Purkinje cell (primary cell): ENCODE results near the gene STMN1. TPM values are rescaled to one million over a fixed set of nuclear protein-coding genes. Genes with fewer than 3 reads are reported as not detected.

Experiments used
- polyA plus RNA-seq: library from polyadenylated mRNA; unstranded; fragments of >200 nt; fragmentation: Nextera tagmentation; gene quantifications from 2 replicates; pipeline ENCODE4 v1.2.1, GENCODE V29; 2014

The STMN1 gene
- polyA plus RNA-seq = 380 and 1,529 TPM in 2 replicates

GRCh38 chr1:25905680-25906643 lies at the start of gene STMN1:
Gene STMN1, minus strand, starts transcription at chr1:25906419. Its CDS starts 1,743 bp downstream, at chr1:25904676.

DNA sequence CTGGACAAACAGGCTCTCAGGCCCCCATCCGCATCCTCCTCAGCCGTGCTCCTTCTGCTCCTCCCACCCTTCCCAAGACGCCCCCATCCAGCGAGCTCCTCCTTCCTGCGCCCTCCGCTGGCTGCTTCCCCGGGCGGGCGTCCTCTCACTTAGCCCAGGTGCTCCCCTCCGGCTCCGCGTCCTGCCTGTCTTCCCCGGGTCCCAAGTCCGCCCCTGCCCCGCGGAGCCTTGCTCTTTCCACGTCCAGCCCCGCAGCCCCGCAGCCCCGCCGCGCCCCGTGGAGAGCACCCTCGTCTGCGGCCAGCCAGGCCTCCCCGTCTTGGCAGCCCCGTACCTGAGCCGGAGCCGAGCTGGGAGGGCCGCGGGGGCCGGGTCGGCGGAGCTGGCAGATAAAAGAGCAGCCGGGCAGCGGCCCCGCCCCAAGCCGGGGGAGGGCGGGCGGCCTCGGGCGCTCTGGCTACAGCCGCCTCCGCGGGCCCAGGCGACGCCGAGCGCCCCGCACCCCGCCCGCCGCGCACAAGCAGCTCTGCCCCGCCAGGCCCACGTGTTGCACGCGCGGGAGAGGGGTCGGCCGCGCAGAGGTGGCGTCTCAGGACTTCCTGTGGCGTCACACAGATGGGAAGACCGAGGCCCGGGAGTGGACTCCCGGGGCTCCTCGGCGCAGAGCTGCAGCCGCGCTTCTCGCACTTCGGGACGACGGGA lies 30.9 kb downstream of the STMN1 start, which contains the start of gene PAQR7:
Gene PAQR7 (minus strand): TSS at position 555 of the 702 bp plus-strand sequence. CDS start 11,869 bp downstream, outside the sequence.

DNA sequence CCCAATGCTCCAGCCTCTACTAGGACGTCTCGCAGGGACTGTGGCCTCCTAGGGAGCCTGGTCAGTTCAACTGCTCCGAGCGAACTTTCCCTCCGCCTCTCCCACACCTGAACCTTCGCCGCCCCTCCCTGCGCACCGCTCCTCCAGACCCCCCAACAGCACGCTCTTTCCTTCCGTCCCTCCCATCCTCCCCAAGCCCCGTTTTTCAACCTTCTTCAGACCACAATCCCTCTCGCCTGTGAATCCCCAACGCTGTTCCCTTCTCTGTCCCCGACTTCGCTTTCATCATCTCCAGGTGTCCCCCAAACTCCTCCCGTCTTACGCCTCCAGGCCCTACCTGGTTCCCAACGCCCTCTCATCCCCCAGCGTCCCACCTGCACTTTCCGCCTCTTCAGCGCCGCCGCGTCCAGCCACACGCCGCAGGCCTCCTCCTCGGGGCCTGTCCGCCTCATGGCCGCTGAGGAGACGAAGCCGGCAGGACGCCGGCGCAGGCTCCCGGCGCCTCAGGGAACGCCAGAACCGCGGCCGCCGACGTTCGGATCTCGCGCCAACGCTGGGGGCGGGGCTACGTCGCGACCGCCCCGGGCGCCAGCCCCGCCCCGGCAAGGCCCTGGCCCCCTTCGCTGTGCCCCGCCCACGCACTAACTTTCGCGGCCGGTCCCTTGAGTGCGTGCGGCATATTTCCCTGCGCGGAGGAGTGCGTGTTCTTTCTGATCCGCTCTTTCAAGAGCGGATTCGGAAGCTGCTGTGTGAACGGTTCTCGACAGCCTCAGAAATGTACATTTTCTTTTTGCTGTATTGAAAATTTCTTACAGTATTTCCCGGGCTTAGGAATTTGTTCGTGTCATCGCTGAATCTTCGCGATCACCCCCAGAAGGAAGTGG lies 47.1 kb downstream of the STMN1 start, which contains the start of gene AUNIP:
Gene AUNIP (minus strand): TSS at position 552 of the 884 bp plus-strand sequence. CDS start 100 bp downstream, at position 452.

Other genes starting within 250 kb of the STMN1 start
- 0.53 and 0.94 TPM in 2 replicates for gene SELENON, start 106.2 kb downstream of the STMN1 start, polyA plus RNA-seq
- gene MTFR1L, start 86.5 kb downstream of the STMN1 start, polyA plus RNA-seq = 43.6 and 45.8 TPM in 2 replicates
- 4.3 TPM in 1 of 2 replicates, not detected in the other for gene AUNIP, start 47.0 kb downstream of the STMN1 start, polyA plus RNA-seq
- 7.5 and 8.7 TPM in 2 replicates for gene PAQR7, start 30.7 kb downstream of the STMN1 start, polyA plus RNA-seq
- gene PAFAH2, start 91.6 kb upstream of the STMN1 start, polyA plus RNA-seq = 0.34 and 2.4 TPM in 2 replicates
- gene EXTL1, start 115.4 kb upstream of the STMN1 start, polyA plus RNA-seq = 0.50 TPM in 1 of 2 replicates, not detected in the other
- not detected in 2 replicates for gene SLC30A2, start 139.7 kb upstream of the STMN1 start, polyA plus RNA-seq
- gene TRIM63, start 161.2 kb upstream of the STMN1 start, polyA plus RNA-seq = not detected in 2 replicates
- 2.7 and 4.6 TPM in 2 replicates for gene PDIK1L, start 205.4 kb upstream of the STMN1 start, polyA plus RNA-seq